HUES64 (cell line): ENCODE measurements around the gene PHLDB3.
"Not testable (repeated sequence)": the region's sequence is repeated elsewhere in the genome, so short reads cannot be mapped to it uniquely, and the experiment has no call there.

Experiments used
- H3K27ac ChIP-seq: 2 replicates; pipeline ENCODE4 v1.7.0; 2013; ENCODE audit warnings: low read depth, low read length, inconsistent platforms
- H3K27me3 ChIP-seq: 2 replicates; pipeline ENCODE4 v1.6.1; 2013; ENCODE audit warnings: mild to moderate bottlenecking, low read length; ENCODE audit not compliant: insufficient read depth
- H3K36me3 ChIP-seq: 2 replicates; pipeline ENCODE4 v1.6.1; 2013; ENCODE audit warnings: mild to moderate bottlenecking, low read length; ENCODE audit not compliant: insufficient read depth
- H3K4me1 ChIP-seq: 2 replicates; pipeline ENCODE4 v1.6.1; 2013; ENCODE audit warnings: mild to moderate bottlenecking, low read length, moderate library complexity; ENCODE audit not compliant: insufficient read depth
- H3K4me3 ChIP-seq: 2 replicates; pipeline ENCODE4 v1.5.1; 2013; ENCODE audit warnings: mild to moderate bottlenecking, low read length, moderate library complexity
- H3K9ac ChIP-seq: 2 replicates; pipeline ENCODE4 v1.6.1; 2013; ENCODE audit warnings: mild to moderate bottlenecking, low read depth, low read length
- H3K9me3 ChIP-seq: 2 replicates; pipeline ENCODE4 v1.6.1; 2013; ENCODE audit warnings: low read depth, low read length; ENCODE audit not compliant: insufficient read depth
- WGBS: fragments of 150-250, 120-280 bp; methylation state at CpG from one replicate; pipeline ENCODE4 v1.1.7; 2013; ENCODE audit warnings: missing lambda C conversion rate; 5-methylcytosine and 5-hydroxymethylcytosine counted together

The PHLDB3 gene

DNA sequence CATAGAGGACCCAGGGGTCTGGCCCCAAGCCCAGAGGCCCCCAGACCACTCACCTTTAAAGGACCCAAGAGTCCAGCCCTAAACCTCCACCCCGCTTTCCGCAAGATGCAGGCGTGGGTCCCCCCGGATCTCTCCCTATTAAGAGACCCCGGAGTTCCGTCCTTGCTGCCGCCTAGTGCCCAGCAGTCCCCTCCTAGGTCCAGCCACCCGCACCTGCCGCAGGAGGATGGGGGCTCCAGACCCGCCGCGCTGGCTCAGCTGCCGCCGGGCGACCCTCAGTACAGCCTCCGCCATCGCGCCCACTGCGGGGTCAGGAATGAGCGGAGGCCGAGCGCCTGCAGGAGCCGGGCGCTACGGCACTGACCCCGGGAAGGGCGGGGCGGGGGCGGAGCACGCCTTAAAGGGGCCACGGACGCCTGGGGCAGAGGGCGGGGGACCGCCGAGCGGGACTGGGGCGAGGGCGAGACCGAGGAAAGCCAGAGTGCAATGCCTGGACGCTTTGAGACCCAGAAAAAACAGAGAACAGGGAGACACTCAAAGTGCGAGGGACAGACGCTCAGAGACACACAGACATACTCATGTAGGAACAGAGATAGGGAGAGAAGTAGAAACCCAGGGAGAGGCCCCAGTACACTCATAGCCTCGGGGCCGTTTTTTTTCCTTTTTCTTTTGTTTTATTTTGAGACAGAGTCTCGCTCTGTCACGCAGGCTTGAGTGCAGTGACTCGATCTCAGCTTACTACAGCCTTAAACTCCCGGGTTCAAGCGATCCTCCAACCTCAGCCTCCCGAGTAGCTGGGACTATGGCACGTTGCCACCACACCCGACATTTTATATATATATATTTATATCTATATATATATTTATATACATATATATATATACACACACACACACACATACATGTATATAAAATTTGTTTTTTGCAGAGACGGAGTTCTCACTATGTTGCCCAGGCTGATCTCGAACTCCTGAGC is 22.6 kb upstream of the PHLDB3 start, which contains the start of gene ETHE1:
Gene ETHE1 (minus strand): TSS at position 318 of the 976 bp plus-strand sequence. CDS start 24 bp downstream, at position 294.
- H3K36me3 ChIP-seq, result no peaks in the 10 kb centered on the region
- H3K9ac ChIP-seq, result peak within 1 kb of the TSS; percentile 62
- H3K9me3 ChIP-seq, result no peaks in the 10 kb centered on the region
- H3K27me3 ChIP-seq, result peaks cover 31% of the 10 kb centered on the region
- 5% methylated on average over 51 of the region's 54 CpGs for WGBS
- H3K4me3 ChIP-seq, result peak within 1 kb of the TSS; percentile 92
- H3K27ac ChIP-seq, result no peak within 1 kb of the TSS
- peaks cover 9% of the 10 kb centered on the region for H3K4me1 ChIP-seq

- Histone ChIP-seq H3K9ac (peak overlapping the region; percentile 62; the same call in 1 of the 2 replicates), H3K27ac (no peak overlapping the region), H3K4me1 (peaks cover 9% of the 10 kb centered on the region), H3K36me3 (no peaks in the 10 kb centered on the region), H3K9me3 (no peaks in the 10 kb centered on the region), H3K27me3 (peaks cover 31% of the 10 kb centered on the region), H3K4me3 (peak overlapping the region; percentile 92)
- WGBS, result 2% methylated on average over 26 of the region's 26 CpGs
Measured at GRCh38 chr19:43525836-43526771, 21.6 kb upstream of the PHLDB3 start.

DNA sequence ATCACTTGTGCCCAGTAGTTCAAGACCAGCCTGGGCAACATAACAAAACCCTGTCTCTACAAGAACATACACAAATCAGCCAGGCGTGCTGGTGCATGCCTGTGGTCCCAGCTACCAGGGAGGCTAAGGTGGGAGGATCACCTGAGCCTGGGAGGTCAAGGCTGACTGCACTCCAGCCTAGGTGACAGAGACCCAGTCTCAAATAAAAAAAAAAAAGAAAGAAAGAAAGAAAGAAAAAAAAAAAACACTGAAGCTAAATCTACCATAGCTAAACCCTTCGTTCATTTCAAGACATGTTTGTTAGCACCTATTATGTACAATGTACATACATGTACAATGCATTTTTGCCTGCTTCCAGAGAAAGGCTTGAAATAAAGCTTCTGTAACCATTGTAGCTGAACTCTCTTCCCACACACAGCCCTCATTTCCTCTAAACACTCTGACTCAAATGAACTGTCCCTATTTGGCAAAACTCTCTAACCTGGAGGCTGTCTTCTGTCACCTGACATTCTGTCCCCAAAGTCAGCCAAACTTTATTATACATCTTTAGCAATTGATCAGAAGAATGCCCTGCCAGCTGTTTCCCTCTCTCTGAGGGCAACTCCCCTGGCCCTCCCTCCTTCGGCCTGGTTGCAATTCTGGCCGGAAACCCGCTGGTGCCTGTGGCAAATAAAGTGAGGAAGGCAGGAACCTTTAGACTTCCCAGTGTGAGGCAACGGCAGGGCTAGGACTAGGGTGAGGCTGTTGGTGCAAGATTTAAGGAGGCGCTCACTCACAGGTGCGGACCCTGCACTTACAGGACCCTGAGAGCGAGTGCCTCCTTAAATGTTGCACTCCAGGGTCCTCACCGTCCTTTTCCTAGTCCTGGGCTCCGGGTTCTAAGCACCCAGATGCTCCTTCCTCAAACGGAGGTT is 20.6 kb upstream of the PHLDB3 start:
- peaks cover 31% of the 10 kb centered on the region for H3K27me3 ChIP-seq
- 19% methylated on average over 12 of the region's 12 CpGs for WGBS
- no peak overlapping the region for H3K9ac ChIP-seq
- H3K9me3 ChIP-seq, result no peaks in the 10 kb centered on the region
- peaks cover 9% of the 10 kb centered on the region for H3K4me1 ChIP-seq
- no peak overlapping the region for H3K27ac ChIP-seq
- H3K36me3 ChIP-seq, result no peaks in the 10 kb centered on the region
- H3K4me3 ChIP-seq, result peak overlapping the region; percentile 92

- H3K4me1 ChIP-seq, result peaks cover 11% of the 10 kb centered on the region
- not testable (repeated sequence) for H3K9ac ChIP-seq, H3K27ac ChIP-seq, H3K36me3 ChIP-seq, H3K9me3 ChIP-seq, H3K4me3 ChIP-seq
- H3K27me3 ChIP-seq, result peaks cover 31% of the 10 kb centered on the region
- 97% methylated on average over 8 of the region's 8 CpGs for WGBS
Measured at GRCh38 chr19:43523696-43524095, 19.1 kb upstream of the PHLDB3 start.

GRCh38 chr19:43522929-43523328 is 18.4 kb upstream of the PHLDB3 start:
- Histone ChIP-seq H3K27me3 (peaks cover 25% of the 10 kb centered on the region), H3K4me3 (no peak overlapping the region), H3K27ac (no peak overlapping the region), H3K9ac (no peak overlapping the region), H3K9me3 (no peaks in the 10 kb centered on the region), H3K36me3 (no peaks in the 10 kb centered on the region), H3K4me1 (peaks cover 11% of the 10 kb centered on the region)
- WGBS, result 90% methylated on average over 4 of the region's 5 CpGs

- H3K9me3 ChIP-seq, result no peaks in the 10 kb centered on the region
- no peak overlapping the region for H3K4me3 ChIP-seq
- H3K36me3 ChIP-seq, result no peaks in the 10 kb centered on the region
- H3K9ac ChIP-seq, result no peak overlapping the region
- H3K27me3 ChIP-seq, result no peaks in the 10 kb centered on the region
- H3K4me1 ChIP-seq, result peaks cover 2% of the 10 kb centered on the region; the same call in 1 of the 2 replicates
- 67% methylated on average over 8 of the region's 10 CpGs for WGBS
- H3K27ac ChIP-seq, result no peak overlapping the region
Measured at GRCh38 chr19:43519436-43520088, 15.0 kb upstream of the PHLDB3 start.

DNA sequence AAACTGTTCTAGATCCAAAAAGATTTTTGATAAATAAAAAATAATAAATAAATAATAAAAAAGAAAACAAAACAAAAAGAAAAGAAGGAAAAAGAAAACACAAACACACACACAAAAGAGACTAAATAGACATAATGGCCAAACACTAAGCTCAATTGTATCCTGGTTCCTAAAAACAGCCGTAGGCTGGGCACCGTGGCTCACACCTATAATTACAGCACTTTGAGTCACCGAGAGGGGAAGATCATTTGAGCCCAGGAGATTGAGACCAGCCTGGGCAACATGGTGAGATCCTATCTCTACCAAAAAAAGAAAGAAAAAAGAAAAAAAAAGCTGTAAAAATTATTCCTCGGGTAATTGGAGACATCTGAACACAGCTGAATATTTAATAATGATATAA is 13.5 kb upstream of the PHLDB3 start:
- WGBS, result 68% methylated on average over 4 of the region's 4 CpGs
- Histone ChIP-seq H3K27ac (no peak overlapping the region), H3K4me3 (no peak overlapping the region), H3K27me3 (no peaks in the 10 kb centered on the region), H3K4me1 (peaks cover 2% of the 10 kb centered on the region; the same call in 1 of the 2 replicates), H3K36me3 (no peaks in the 10 kb centered on the region), H3K9ac (no peak overlapping the region), H3K9me3 (no peaks in the 10 kb centered on the region)

- not testable (repeated sequence) for H3K27ac ChIP-seq, H3K9me3 ChIP-seq, H3K9ac ChIP-seq, H3K4me3 ChIP-seq, H3K27me3 ChIP-seq, H3K4me1 ChIP-seq
- peaks cover 11% of the 10 kb centered on the region for H3K36me3 ChIP-seq
Measured at GRCh38 chr19:43512399-43512798, 7.9 kb upstream of the PHLDB3 start.

DNA sequence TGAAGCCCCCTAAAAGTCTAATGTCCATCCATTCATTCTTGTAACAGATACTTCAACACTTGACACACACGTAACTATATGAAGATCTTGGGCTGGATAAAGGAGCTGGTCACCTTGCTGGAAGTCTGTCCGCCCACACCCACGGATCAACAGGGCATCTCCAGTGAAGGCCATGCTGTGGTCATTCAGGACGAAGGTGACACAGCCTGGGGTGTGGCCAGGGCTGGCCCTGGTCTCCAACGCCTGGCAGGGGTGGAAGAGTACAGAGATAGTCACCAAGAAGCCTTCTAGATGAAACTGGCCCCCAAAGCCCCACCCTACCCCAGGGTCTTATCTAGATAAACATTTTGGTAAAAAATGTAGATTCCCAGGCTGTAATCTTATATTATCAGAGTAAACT is 6.8 kb upstream of the PHLDB3 start:
- Histone ChIP-seq H3K27ac (no peak overlapping the region), H3K27me3 (no peaks in the 10 kb centered on the region), H3K4me1 (no peaks in the 10 kb centered on the region), H3K9ac (no peak overlapping the region), H3K36me3 (peaks cover 11% of the 10 kb centered on the region), H3K9me3 (no peaks in the 10 kb centered on the region), H3K4me3 (no peak overlapping the region)
- WGBS, result 95% methylated on average over 5 of the region's 5 CpGs

DNA sequence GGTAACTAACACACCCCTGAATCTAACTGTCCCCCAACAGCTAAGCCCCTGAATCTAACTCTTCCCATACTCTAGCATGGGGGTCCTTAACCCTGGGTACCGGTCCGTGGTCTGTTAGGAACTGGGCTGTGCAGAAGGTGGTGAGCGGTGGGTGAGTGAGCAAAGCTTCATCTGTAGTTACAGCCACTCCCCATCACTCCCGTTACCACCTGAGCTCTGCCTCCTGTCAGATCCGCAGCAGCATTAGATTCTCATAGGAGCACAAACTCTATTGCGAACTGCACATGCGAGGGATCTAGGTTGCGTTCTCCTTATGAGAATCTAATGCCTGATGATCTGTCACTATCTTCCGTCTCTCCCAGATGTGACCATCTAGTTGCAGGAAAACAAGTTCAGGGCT is 6.2 kb upstream of the PHLDB3 start:
- Histone ChIP-seq H3K4me1 (no peaks in the 10 kb centered on the region), H3K9me3 (no peaks in the 10 kb centered on the region), H3K4me3 (no peak overlapping the region), H3K27ac (no peak overlapping the region), H3K36me3 (peaks cover 14% of the 10 kb centered on the region), H3K9ac (no peak overlapping the region), H3K27me3 (no peaks in the 10 kb centered on the region)
- WGBS, result 97% methylated on average over 9 of the region's 9 CpGs
